PFSK-1 (cell line): Measurements from ENCODE around the gene SHFL.

ENCODE experiments used
- POLR2AphosphoS5 ChIP-seq: IDR thresholded peaks from 2 replicates; pipeline ENCODE4 v1.6.1; 2012; ENCODE audit warnings: low read depth, mild to moderate bottlenecking, control low read depth, low read length, moderate library complexity
- REST ChIP-seq, 2 experiments: IDR thresholded peaks; 2 replicates each; pipeline versions ENCODE4 v1.6.1 to v1.8.0; 2011 to 2012; ENCODE audit warnings: low read depth in 2 of 2, low read length in 2 of 2, control low read depth in 1 of 2, inconsistent platforms in 1 of 2, mild to moderate bottlenecking in 1 of 2, moderate library complexity in 1 of 2; ENCODE audit not compliant: insufficient read depth in 1 of 2

GRCh38 chr19:10068205-10068604 lies 17.9 kb upstream of the SHFL start:
- TF ChIP-seq POLR2AphosphoS5, result no peak
- TF ChIP-seq REST (IDR thresholded peaks at IDR 0.05; ENCODE audit: insufficient read depth in 1 of 2, low read depth in 2 of 2, low read length in 2 of 2), result no peak
